WTC11 (cell line): ENCODE results near the gene CERCAM. TPM values are rescaled to one million over a fixed set of nuclear protein-coding genes. Genes with fewer than 3 reads are reported as not detected.

Experiments used
- ATAC-seq: fragments of 200-7000 bp; cut with Tn5 transposase; 2 replicates; pipeline ENCODE4 v1.10.0; 2021; ENCODE audit warnings: mild to moderate bottlenecking, moderate library complexity
- CTCF ChIA-PET: fragments of 300-600 bp; sonication (Branson Sonifier 250); formaldehyde crosslinking; loops from one replicate; lab custom pipeline; 2021; ENCODE audit warnings: antibody characterized with exemption; lab: Charles Lee
- POLR2A ChIA-PET: fragments of 350-600 bp; sonication (Branson Sonifier 250); formaldehyde crosslinking; loops from one replicate; lab custom pipeline; 2021; ENCODE audit warnings: antibody characterized with exemption; lab: Charles Lee
- DNase-seq: peaks from one replicate; pipeline ENCODE4 v3.0.0; 2021; ENCODE audit warnings: low spot score
- H3K27ac Mint-ChIP-seq: 2 replicates; pipeline ENCODE4 v1.8.0; 2021; ENCODE audit warnings: mixed read lengths
- H3K27me3 Mint-ChIP-seq: 2 replicates; pipeline ENCODE4 v1.8.0; 2021; ENCODE audit warnings: low read depth, mild to moderate bottlenecking, moderate library complexity, mixed read lengths
- H3K36me3 Mint-ChIP-seq: 2 replicates; pipeline ENCODE4 v1.8.0; 2021; ENCODE audit warnings: mixed read lengths
- H3K4me1 Mint-ChIP-seq: 2 replicates; pipeline ENCODE4 v1.8.0; 2022; ENCODE audit warnings: mixed read lengths
- H3K4me3 Mint-ChIP-seq: 2 replicates; pipeline ENCODE4 v1.8.0; 2021; ENCODE audit warnings: mild to moderate bottlenecking, moderate library complexity, mixed read lengths
- H3K9me3 Mint-ChIP-seq: 2 replicates; pipeline ENCODE4 v1.8.0; 2021; ENCODE audit warnings: mixed read lengths
- ARID4B ChIP-seq: sonication (generic); formaldehyde crosslinking; IDR thresholded peaks from 2 replicates; pipeline ENCODE4 v1.8.0; 2023; ENCODE audit warnings: missing genetic modification reagents, mild to moderate bottlenecking, borderline replicate concordance
- CTCF ChIP-seq: fragments of 200-600 bp; IDR thresholded peaks from 2 replicates; pipeline ENCODE4 v1.8.0; 2022; ENCODE audit warnings: antibody characterized with exemption
- E2F1 ChIP-seq: sonication (generic); formaldehyde crosslinking; IDR thresholded peaks from 2 replicates; pipeline ENCODE4 v1.8.0; 2022; ENCODE audit warnings: mild to moderate bottlenecking, missing genetic modification reagents
- E2F5 ChIP-seq: sonication (generic); formaldehyde crosslinking; IDR thresholded peaks from 2 replicates; pipeline ENCODE4 v1.8.1; 2022; ENCODE audit warnings: mild to moderate bottlenecking, moderate library complexity, missing genetic modification reagents
- ELF4 ChIP-seq: sonication (generic); formaldehyde crosslinking; IDR thresholded peaks from 2 replicates; pipeline ENCODE4 v1.8.1; 2022; ENCODE audit warnings: low read depth, mild to moderate bottlenecking, moderate library complexity, missing genetic modification reagents
- FOXJ3 ChIP-seq: sonication (generic); formaldehyde crosslinking; IDR thresholded peaks from 2 replicates; pipeline ENCODE4 v1.9.0; 2021; ENCODE audit warnings: missing genetic modification reagents, mild to moderate bottlenecking, borderline replicate concordance
- IRF2 ChIP-seq: sonication (generic); formaldehyde crosslinking; IDR thresholded peaks from 2 replicates; pipeline ENCODE4 v1.8.0; 2022; ENCODE audit warnings: low read depth, missing genetic modification reagents, borderline replicate concordance
- JUN ChIP-seq: sonication (generic); formaldehyde crosslinking; IDR thresholded peaks from 2 replicates; pipeline ENCODE4 v1.8.0; 2023; ENCODE audit warnings: mild to moderate bottlenecking, missing genetic modification reagents
- MLX ChIP-seq: sonication (generic); formaldehyde crosslinking; IDR thresholded peaks from 2 replicates; pipeline ENCODE4 v1.8.1; 2023; ENCODE audit warnings: mild to moderate bottlenecking, missing genetic modification reagents, moderate library complexity
- RORB ChIP-seq: fragments of 250-450 bp; sonication (Bioruptor Pico); IDR thresholded peaks from 2 replicates; pipeline ENCODE4 v1.9.0; 2021; ENCODE audit warnings: mild to moderate bottlenecking
- SMAD3 ChIP-seq: sonication (generic); formaldehyde crosslinking; IDR thresholded peaks from 2 replicates; pipeline ENCODE4 v1.8.0; 2022; ENCODE audit warnings: missing genetic modification reagents, mild to moderate bottlenecking, borderline replicate concordance
- SP1 ChIP-seq: sonication (generic); formaldehyde crosslinking; conservative IDR thresholded peaks from 2 replicates; pipeline ENCODE4 v1.8.1; 2022; ENCODE audit warnings: missing genetic modification reagents
- TEAD1 ChIP-seq: sonication (generic); formaldehyde crosslinking; IDR thresholded peaks from 2 replicates; pipeline ENCODE4 v1.8.0; 2022; ENCODE audit warnings: mild to moderate bottlenecking, missing genetic modification reagents
- TP53 ChIP-seq: sonication (generic); formaldehyde crosslinking; IDR thresholded peaks from 2 replicates; pipeline ENCODE4 v1.8.1; 2023; ENCODE audit warnings: mild to moderate bottlenecking, missing genetic modification reagents
- ZBTB43 ChIP-seq: sonication (generic); formaldehyde crosslinking; IDR thresholded peaks from 2 replicates; pipeline ENCODE4 v1.8.1; 2023; ENCODE audit warnings: mild to moderate bottlenecking, missing genetic modification reagents
- ZNF138 ChIP-seq: sonication (generic); formaldehyde crosslinking; conservative IDR thresholded peaks from 2 replicates; pipeline ENCODE4 v1.8.1; 2022; ENCODE audit warnings: mild to moderate bottlenecking, moderate library complexity, missing genetic modification reagents
- ZNF396 ChIP-seq: fragments of 250-450 bp; sonication (Bioruptor Pico); IDR thresholded peaks from 2 replicates; pipeline ENCODE4 v1.8.0; 2021; ENCODE audit warnings: mild to moderate bottlenecking, moderate library complexity, borderline replicate concordance
- total RNA-seq: library from RNA; stranded (reverse); gene quantifications from 3 replicates; pipeline ENCODE4 v1.2.3, GENCODE V29; 2021

Gene CERCAM
- total RNA-seq, 1 experiment from 2014 or later: 15.2 TPM

GRCh38 chr9:128393145-128393775 lies 27.4 kb upstream of the CERCAM start:
- H3K9me3 Mint-ChIP-seq: no peaks in the 10 kb centered on the region
- H3K27ac Mint-ChIP-seq: no peak overlapping the region
- H3K36me3 Mint-ChIP-seq: peaks cover 4% of the 10 kb centered on the region
- POLR2A ChIA-PET: interaction anchor here (1.1 kb wide), 1 partner anchor 52 kb away, joined by 4 read pairs; no protein-coding TSS in a partner anchor
- peaks cover 97% of the 10 kb centered on the region for H3K27me3 Mint-ChIP-seq
- peak; percentile 29 for ATAC-seq
- peak overlapping the region; percentile 63 for H3K4me3 Mint-ChIP-seq
- H3K4me1 Mint-ChIP-seq: peaks cover 64% of the 10 kb centered on the region
- TF ChIP-seq RORB (CRISPR knock-in tag) (no peak), TEAD1 (no peak), ARID4B (CRISPR knock-in tag) (peak; percentile 9; the same call in 1 of the 2 replicates), SMAD3 (CRISPR knock-in tag) (no peak), SP1 (CRISPR knock-in tag) (no peak; the same call in 1 of the 2 replicates), E2F5 (CRISPR knock-in tag) (0 out of 2 replicates have a peak, but pooled peaks have one; percentile 14), E2F1 (no peak), ZBTB43 (CRISPR knock-in tag) (no peak), IRF2 (CRISPR knock-in tag) (no peak), JUN (CRISPR knock-in tag) (no peak), ZNF138 (CRISPR knock-in tag) (no peak)
- TF ChIP-seq, all 79 proteins: peak for 2
- peak; percentile 70 for DNase-seq
- CTCF ChIA-PET: interaction anchor here (0.5 to 8.3 kb wide), 11 partner anchors 9 to 930 kb away, joined by 3 to 74 read pairs (median 4); partner anchors contain the start of gene CERCAM

- CTCF ChIA-PET: interaction anchor here (0.6 to 8.3 kb wide), 11 partner anchors 9 to 210 kb away, joined by 3 to 74 read pairs (median 4); partner anchors contain the start of gene CERCAM
- H3K27ac Mint-ChIP-seq: no peak overlapping the region
- DNase-seq: no peak
Observed at GRCh38 chr9:128393970-128394369, 26.7 kb upstream of the CERCAM start.

More at GRCh38 chr9:128393970-128394369, 26.7 kb upstream of the CERCAM start:
- peaks cover 63% of the 10 kb centered on the region for H3K4me1 Mint-ChIP-seq
- H3K9me3 Mint-ChIP-seq: no peaks in the 10 kb centered on the region
- peaks cover 3% of the 10 kb centered on the region for H3K36me3 Mint-ChIP-seq
- TF ChIP-seq FOXJ3 (CRISPR knock-in tag): no peak
- TF ChIP-seq TP53 (CRISPR knock-in tag): 0 out of 2 replicates have a peak, but pooled peaks have one; percentile 32
- no peak for TF ChIP-seq CTCF
- TF ChIP-seq ZNF396 (CRISPR knock-in tag): no peak
- TF ChIP-seq MLX (CRISPR knock-in tag): no peak
- TF ChIP-seq ELF4 (CRISPR knock-in tag): no peak
- POLR2A ChIA-PET: interaction anchor here (1.1 kb wide), 1 partner anchor 52 kb away, joined by 4 read pairs; no protein-coding TSS in a partner anchor
- peak overlapping the region; percentile 63 for H3K4me3 Mint-ChIP-seq
- no peak; the same call in 1 of the 2 replicates for ATAC-seq
- H3K27me3 Mint-ChIP-seq: peaks cover 97% of the 10 kb centered on the region
